Mucosa of gallbladder (tissue), 1 donor: ENCODE measurements around the gene TMEM9B. TPM values are rescaled to one million over a fixed set of nuclear protein-coding genes. Genes with fewer than 3 reads are reported as not detected.
A peak's percentile ranks its signal among the peaks of the same experiment; 100 is the strongest.

ENCODE experiments used
- DNase-seq: peaks from one replicate; pipeline ENCODE4 v3.0.0-alpha.2; 2020; ENCODE audit warnings: low spot score
- total RNA-seq: library from RNA; stranded (reverse); gene quantifications from one replicate; pipeline ENCODE4 v1.2.1, GENCODE V29; 2021
- donor health status: DM: no; HTN: no; CAD: no.

TMEM9B gene
- total RNA-seq, 1 donor from 2014 or later: 50.9 TPM

DNA sequence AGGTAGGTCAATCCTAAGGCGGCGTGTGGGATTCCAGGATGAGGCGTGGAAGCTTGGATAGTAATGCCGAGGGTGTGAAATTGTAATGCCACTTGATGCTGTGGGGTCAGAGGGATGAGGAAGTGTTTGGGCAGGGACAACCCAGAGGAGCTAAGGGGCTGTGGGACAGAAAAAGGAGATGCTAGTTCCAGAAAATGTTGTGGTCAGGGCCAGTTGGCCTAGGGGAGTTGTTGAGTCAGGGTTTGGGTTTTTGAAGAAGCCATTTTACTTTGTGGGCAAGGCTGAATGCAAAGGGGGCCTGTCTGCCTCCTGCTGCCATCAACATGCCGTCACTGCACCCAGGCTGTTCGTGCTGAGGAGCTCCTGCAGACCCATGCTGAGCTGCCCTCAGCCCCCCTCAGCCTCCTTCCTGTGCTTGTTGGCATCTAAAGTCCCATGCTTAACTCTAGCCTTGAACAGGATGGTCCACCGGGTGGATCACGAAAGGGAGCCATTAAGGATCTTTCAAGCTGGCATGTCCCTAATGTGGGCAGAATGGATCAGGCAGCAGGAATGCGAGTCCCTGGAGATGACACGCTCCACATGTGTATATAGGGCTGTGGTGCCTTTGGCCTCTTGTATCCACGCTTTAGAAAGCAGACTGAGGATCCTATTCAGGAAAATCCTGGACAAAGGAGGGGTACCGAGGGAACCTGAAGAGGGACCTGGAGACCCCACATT, 33.6 kb downstream of the TMEM9B start:
- no peak for DNase-seq

- no peak for DNase-seq
Measured at GRCh38 chr11:8928981-8929615, 35.1 kb downstream of the TMEM9B start.

- no peak for DNase-seq
Measured at GRCh38 chr11:8928205-8928604, 36.0 kb downstream of the TMEM9B start.

DNA sequence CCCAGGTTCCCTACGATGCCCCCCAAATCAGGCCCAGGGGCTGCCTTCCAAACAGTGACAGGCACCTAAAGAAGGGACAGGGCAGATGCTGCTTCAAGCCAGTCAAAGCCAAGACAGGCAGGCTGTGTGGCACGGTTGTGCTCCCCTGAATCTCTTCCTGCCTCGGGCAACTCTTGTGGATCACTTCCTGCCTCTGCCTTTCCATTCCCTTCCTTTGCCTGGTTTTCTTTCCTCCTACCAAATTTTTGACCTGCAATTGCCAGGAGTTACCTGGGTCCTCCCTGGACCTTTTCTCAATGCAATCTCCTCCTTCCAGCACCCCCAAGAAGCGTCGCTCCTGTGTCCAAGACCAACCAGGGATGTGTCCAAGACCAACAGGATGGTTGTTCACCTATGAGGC, 37.0 kb downstream of the TMEM9B start:
- DNase-seq: no peak

DNA sequence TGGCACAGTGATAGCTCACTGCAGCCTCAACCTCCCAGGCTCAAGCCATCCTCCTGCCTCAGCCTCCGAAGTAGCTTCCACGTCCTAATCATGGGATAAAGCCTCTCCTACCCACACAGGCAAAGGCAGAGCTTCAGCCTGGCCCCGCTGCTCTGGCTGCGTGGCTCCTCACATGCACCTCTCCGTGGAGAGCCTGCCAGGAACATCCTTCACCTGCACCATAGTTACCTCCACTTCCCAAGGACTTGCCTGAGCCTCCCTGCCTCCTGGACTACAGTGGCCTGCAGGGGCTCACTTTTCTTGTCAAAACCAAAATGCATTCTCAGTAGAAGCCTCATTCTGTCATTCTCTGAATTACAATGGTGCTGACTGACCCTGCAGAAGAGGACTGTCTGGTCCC, 38.0 kb downstream of the TMEM9B start:
- no peak for DNase-seq

GRCh38 chr11:8925711-8926110, 38.5 kb downstream of the TMEM9B start:
- no peak for DNase-seq

DNA sequence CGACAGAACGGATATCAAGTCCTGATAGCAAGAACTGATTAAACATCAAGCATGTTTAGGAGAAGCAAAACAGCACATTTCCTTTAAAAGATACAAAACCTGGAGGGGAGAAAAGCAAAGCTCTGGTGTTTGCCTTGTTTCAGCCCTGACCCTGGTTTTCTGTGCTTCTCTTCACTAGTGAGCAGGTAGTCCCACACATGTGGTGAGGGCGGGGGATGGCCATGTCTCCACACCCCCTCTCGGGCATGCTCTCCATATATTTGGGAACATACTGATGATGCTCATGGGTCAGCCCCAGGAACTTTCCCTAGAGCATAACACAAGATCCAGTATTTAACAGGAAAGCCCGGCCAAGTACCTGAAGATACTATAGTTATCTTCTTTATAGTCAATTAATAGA, 41.6 kb downstream of the TMEM9B start:
- no peak for DNase-seq

DNA sequence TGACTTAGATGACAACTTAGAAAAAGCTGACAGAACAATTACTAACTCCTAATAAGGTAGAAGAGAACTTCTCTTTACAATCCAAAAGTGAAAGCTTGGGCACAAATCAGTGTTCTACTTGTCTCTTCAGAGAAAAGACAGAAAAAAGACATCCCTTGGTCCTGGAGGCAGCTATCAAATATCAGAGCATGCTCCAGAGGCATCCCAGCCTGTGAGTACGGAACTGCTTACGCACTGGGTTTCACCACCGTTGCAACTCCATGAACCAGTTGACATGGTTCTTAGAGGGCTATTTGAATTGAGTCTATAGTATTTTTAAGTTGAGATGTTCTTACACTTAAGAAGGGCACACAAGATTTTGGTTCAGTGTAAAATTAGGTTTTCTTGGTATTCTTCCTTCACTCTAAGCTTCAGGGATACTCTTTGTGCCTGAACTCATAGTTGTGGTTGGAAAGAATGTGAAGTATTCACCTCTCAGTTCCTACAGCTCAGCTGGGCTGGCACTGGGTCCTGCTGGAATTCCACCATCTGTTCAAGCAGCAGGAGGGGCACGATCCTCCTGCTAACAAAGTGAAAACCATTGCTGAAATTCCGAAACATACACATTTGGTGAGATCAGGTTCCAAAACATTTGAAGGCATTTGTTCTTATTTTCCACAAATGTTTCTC, 47.0 kb downstream of the TMEM9B start:
- DNase-seq: peak; percentile 46

GRCh38 chr11:8914661-8915018, 49.6 kb downstream of the TMEM9B start:
- no peak for DNase-seq

GRCh38 chr11:8913961-8914660, 50.1 kb downstream of the TMEM9B start:
- DNase-seq: peak; percentile 22

GRCh38 chr11:8911029-8911823, 53.0 kb downstream of the TMEM9B start, which contains the start of gene AKIP1:
AKIP1 (plus strand) TSS chr11:8911189; CDS start chr11:8911450, 261 bp downstream.
- DNase-seq: peak; percentile 94

- no peak for DNase-seq
Measured at GRCh38 chr11:8910649-8911026, 53.6 kb downstream of the TMEM9B start.

GRCh38 chr11:8908099-8908498, 56.1 kb downstream of the TMEM9B start:
- DNase-seq: no peak

DNA sequence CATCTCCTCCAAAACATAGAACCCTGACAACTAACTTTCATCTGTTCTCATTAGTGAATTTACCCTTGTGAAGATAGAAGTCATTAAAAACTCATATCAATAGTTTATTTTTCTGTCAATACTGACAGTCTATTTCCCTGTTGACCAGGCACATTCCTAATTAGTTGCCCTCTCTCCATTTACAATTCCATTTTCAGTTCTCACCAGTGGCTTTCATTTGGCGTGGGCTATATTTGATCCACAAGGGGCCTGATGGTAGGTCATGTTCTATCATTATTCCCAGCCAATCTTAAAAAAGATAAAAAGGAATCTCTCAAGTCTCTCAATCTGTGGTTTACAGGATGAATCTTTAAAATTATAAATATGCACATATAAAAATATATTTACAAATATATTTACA, 57.1 kb downstream of the TMEM9B start:
- no peak for DNase-seq

DNA sequence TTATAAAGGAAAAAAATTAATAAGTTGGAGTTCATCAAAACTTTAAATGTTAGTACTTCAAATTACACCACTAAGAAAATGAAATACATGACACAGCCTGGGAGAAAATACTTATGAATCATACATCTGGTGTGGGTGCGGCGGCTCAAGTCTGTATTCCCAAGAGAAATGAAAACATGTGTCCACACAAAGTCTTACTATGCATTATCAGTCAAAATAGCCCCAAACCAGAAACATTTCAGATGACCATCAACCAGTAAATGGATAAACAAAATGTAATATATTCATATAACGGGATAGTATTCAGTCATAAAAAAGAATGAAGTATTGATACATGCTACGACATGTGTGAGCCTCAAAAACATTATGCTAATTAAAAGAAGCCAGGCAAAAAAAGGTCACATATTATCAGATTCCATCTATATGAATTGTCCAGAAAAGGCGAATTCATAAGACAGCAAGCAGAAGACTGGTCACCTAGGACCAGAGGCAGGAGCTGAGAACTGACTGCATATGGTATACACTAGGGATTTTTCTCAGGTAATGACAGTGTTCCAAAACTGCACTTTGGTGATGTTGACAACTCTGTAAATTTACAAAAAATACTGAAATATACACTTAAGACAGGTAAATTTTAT, 58.6 kb downstream of the TMEM9B start:
- DNase-seq: no peak

DNA sequence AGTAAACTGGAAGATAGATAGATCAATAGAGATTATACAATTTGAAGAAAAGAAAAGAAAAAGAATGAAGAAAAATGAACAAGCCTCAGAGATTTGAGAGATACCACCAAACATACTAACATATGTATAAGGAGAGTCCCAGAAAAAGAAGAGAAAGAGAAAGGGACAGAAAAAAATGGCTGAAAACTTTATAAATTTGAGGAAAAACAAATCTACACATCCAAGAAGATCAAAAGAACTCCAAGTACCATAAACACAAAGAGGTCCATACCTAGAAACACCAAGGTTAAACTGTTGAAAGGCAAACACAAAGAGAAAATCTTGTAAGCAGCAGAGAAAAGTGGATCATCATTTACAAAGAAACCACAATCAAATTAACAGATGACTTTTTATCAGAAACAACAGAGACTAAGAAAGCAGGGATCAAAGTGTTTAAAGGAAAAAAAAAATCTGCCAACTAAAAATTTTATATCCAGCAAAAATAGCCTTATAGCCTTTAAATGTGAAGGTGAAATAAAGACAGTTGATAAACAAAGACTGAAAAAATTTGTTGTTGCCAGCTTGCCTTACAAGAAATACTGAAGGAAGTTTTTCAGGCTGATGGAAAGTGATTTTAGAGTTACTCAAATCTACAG, 65.0 kb downstream of the TMEM9B start:
- DNase-seq: no peak
